SK-N-SH (cell line): ENCODE results near the gene PMPCB. TPM values are rescaled to one million over a fixed set of nuclear protein-coding genes. Genes with fewer than 3 reads are reported as not detected.

Source experiments
- CTCF ChIA-PET: fragments of 300-600, 350-600 bp; formaldehyde crosslinking; extraction: SDS; loops from one replicate; lab custom pipeline; 2021; lab: Yijun Ruan, JAX
- POLR2A ChIA-PET: fragments of 350-600 bp; sonication (Branson Sonifier 250); formaldehyde crosslinking; extraction: SDS; loops from one replicate; lab custom pipeline; 2020; ENCODE audit warnings: antibody characterized with exemption, inconsistent platforms; lab: Yijun Ruan, JAX
- DNase-seq: peaks from one replicate; pipeline ENCODE4 v3.0.0; 2012
- H2AFZ ChIP-seq: fragments of 200-600 bp; sonication (generic); 2 replicates; pipeline ENCODE4 v1.8.1; 2016; ENCODE audit warnings: antibody characterized with exemption, mild to moderate bottlenecking, low read depth
- H3F3A ChIP-seq: fragments of 200-600 bp; sonication (generic); replicated peaks from 2 replicates; pipeline ENCODE3; 2016; ENCODE audit warnings: antibody characterized with exemption, mild to moderate bottlenecking; ENCODE audit not compliant: insufficient read depth
- H3K27ac ChIP-seq, 2 experiments: fragments of 200-500 bp in 1 of 2; fragments of 200-600 bp in 1 of 2; sonication (Bioruptor generic) in 1 of 2; sonication (generic), shearing (Covaris generic) in 1 of 2; 2 replicates each; pipeline versions ENCODE4 v1.5.1 to v1.6.1; 2014 to 2016; ENCODE audit warnings: low read depth in 2 of 2, inconsistent platforms in 1 of 2, low read length in 1 of 2, mild to moderate bottlenecking in 1 of 2, mixed read lengths in 1 of 2
- H3K27me3 ChIP-seq: fragments of 200-600 bp; sonication (generic), shearing (Covaris generic); 2 replicates; pipeline ENCODE4 v1.6.1; 2016; ENCODE audit warnings: mixed run types; ENCODE audit not compliant: insufficient read depth
- H3K36me3 ChIP-seq, 2 experiments: fragments of 200-500 bp in 1 of 2; fragments of 200-600 bp in 1 of 2; sonication (Bioruptor generic) in 1 of 2; sonication (generic) in 1 of 2; replicated peaks in 1 of 2; 2 replicates each; pipeline versions ENCODE3 to v1.5.1; 2014 to 2016; ENCODE audit warnings: low read length in 1 of 2, mild to moderate bottlenecking in 1 of 2; ENCODE audit not compliant: insufficient read depth in 2 of 2, control insufficient read depth in 1 of 2
- H3K4me1 ChIP-seq, 2 experiments: fragments of 200-500 bp in 1 of 2; fragments of 200-600 bp in 1 of 2; sonication (Bioruptor generic) in 1 of 2; sonication (generic), shearing (Covaris generic) in 1 of 2; 2 replicates each; pipeline versions ENCODE4 v1.5.1 to v1.6.1; 2014 to 2016; ENCODE audit warnings: low read depth in 1 of 2, low read length in 1 of 2, mixed run types in 1 of 2; ENCODE audit not compliant: insufficient read depth in 2 of 2, control insufficient read depth in 1 of 2
- H3K4me2 ChIP-seq: fragments of 200-600 bp; sonication (generic), shearing (Covaris generic); 2 replicates; pipeline ENCODE4 v1.6.1; 2017; ENCODE audit warnings: mixed run types
- H3K4me3 ChIP-seq, 2 experiments: fragments of 200-500 bp in 1 of 2; fragments of 200-600 bp in 1 of 2; sonication (Bioruptor generic) in 1 of 2; sonication (generic), shearing (Covaris generic) in 1 of 2; 2 replicates each; pipeline versions ENCODE4 v1.5.1 to v1.8.1; 2014 to 2016; ENCODE audit warnings: low read depth in 2 of 2, inconsistent platforms in 1 of 2, low read length in 1 of 2, mild to moderate bottlenecking in 1 of 2, mixed read lengths in 1 of 2, moderate library complexity in 1 of 2
- H3K79me2 ChIP-seq: fragments of 200-600 bp; sonication (generic); 2 replicates; pipeline ENCODE4 v1.8.1; 2017; ENCODE audit warnings: mild to moderate bottlenecking; ENCODE audit not compliant: insufficient read depth
- H3K9ac ChIP-seq: fragments of 200-600 bp; sonication (generic); 2 replicates; pipeline ENCODE4 v1.6.1; 2017; ENCODE audit warnings: mixed run types
- H3K9me2 ChIP-seq: fragments of 200-600 bp; sonication (generic); 2 replicates; pipeline ENCODE4 v1.6.1; 2017; ENCODE audit warnings: mixed run types
- H3K9me3 ChIP-seq: fragments of 200-600 bp; sonication (generic); 2 replicates; pipeline ENCODE4 v1.6.1; 2017; ENCODE audit warnings: mixed run types, mild to moderate bottlenecking, moderate library complexity
- H4K20me1 ChIP-seq: fragments of 200-600 bp; sonication (generic); 2 replicates; pipeline ENCODE4 v1.6.1; 2017; ENCODE audit warnings: mild to moderate bottlenecking, mixed run types; ENCODE audit not compliant: insufficient read depth
- CTCF ChIP-seq: fragments of 200-600 bp; sonication (generic); IDR thresholded peaks from 2 replicates; pipeline ENCODE4 v1.6.1; 2017; ENCODE audit warnings: antibody characterized with exemption, mild to moderate bottlenecking, moderate library complexity
- EP300 ChIP-seq, 2 experiments: IDR thresholded peaks; 2 replicates each; pipeline versions ENCODE4 v1.4.0 to v1.6.1; 2012; ENCODE audit warnings: borderline replicate concordance in 1 of 2, low read depth in 1 of 2, low read length in 1 of 2
- MEF2A ChIP-seq: IDR thresholded peaks from 2 replicates; pipeline ENCODE4 v1.4.0; 2012; ENCODE audit warnings: low read depth, borderline replicate concordance
- PBX3 ChIP-seq: IDR thresholded peaks from 2 replicates; pipeline ENCODE4; 2012
- SMC3 ChIP-seq: IDR thresholded peaks from 2 replicates; pipeline ENCODE4 v1.6.1; 2012; ENCODE audit warnings: low read depth, low read length, improper control_type of control experiment
- TEAD4 ChIP-seq: IDR thresholded peaks from 2 replicates; pipeline ENCODE4 v1.4.0; 2012; ENCODE audit warnings: mild to moderate bottlenecking, borderline replicate concordance; ENCODE audit not compliant: insufficient read depth
- WGBS: methylation state at CpG from one replicate; pipeline ENCODE4 v1.1.6; 2017; ENCODE audit warnings: low lambda C conversion rate; 5-methylcytosine and 5-hydroxymethylcytosine counted together
- polyA plus RNA-seq, 3 experiments: library from polyadenylated mRNA; depleted of rRNA; stranded (reverse); fragments of >200 nt; gene quantifications; 2 replicates each; pipeline ENCODE4 v1.2.3, GENCODE V29; 2012
- small RNA-seq, 7 experiments: library from RNA; depleted of rRNA; stranded (forward); fragments of <200 nt; gene quantifications; one replicate each; pipeline ENCODE3, GENCODE V24; 2012
- TF ChIP-seq, protein P1 (sequence below): IDR thresholded peaks from 2 replicates; pipeline ENCODE4 v1.4.0; 2012; ENCODE audit warnings: low read depth
- TF ChIP-seq, protein P2 (sequence below): IDR thresholded peaks from 2 replicates; pipeline ENCODE4 v1.4.0; 2012; ENCODE audit warnings: low read depth, borderline replicate concordance

Gene PMPCB
- polyA plus RNA-seq, 1 of the 3 experiments (the other 2 are of a cell fraction) = 116 TPM

DNA sequence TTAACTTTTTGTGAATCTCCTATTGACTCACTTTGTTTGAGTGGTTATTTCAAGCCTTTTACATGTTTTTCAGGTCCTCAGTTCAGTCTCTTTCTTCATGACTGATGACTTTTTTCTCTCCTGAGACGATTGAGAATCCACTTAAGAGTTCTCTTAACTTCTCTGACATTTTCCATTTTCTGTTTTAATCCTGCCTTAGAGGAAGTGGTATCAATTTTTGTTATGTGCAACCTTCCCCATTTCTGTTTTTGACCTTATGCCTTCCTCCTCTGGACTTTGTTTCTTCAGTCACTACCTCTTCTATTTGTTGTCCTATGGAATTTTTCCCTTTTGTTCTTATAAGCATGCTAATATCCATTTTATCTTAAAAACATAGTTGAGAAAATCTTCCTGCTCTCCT, 52.6 kb downstream of the PMPCB start:
- peaks cover 3 to 19% of the 10 kb centered on the region in 2 experiments; a peak in 2 of 4 replicates for H3K4me1 ChIP-seq
- H3K9me2 ChIP-seq = no peaks in the 10 kb centered on the region
- TF ChIP-seq MEF2A (no peak), PBX3 (no peak), SMC3 (no peak), CTCF (no peak), TEAD4 (no peak), EP300 (IDR thresholded peaks at IDR 0.05; ENCODE audit: borderline replicate concordance in 1 of 2, low read depth in 1 of 2, low read length in 1 of 2) (no peak)
- TF ChIP-seq, protein P1, sequence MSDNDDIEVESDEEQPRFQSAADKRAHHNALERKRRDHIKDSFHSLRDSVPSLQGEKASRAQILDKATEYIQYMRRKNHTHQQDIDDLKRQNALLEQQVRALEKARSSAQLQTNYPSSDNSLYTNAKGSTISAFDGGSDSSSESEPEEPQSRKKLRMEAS = no peak
- TF ChIP-seq, protein P2, sequence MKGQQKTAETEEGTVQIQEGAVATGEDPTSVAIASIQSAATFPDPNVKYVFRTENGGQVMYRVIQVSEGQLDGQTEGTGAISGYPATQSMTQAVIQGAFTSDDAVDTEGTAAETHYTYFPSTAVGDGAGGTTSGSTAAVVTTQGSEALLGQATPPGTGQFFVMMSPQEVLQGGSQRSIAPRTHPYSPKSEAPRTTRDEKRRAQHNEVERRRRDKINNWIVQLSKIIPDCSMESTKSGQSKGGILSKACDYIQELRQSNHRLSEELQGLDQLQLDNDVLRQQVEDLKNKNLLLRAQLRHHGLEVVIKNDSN = no peak
- no peaks in the 10 kb centered on the region for H3K9me3 ChIP-seq
- no peak for DNase-seq
- peaks cover 84% of the 10 kb centered on the region for H3K79me2 ChIP-seq
- H3K9ac ChIP-seq = no peak overlapping the region
- peaks cover 25 to 31% of the 10 kb centered on the region in 2 experiments for H3K36me3 ChIP-seq
- ChIA-PET CTCF (interaction anchor here (4.4 kb wide), 1 partner anchor 10 kb away, joined by 17 read pairs; no protein-coding TSS in a partner anchor), POLR2A (no interaction called here)
- H3K27ac ChIP-seq = no peak overlapping the region
- H2AFZ ChIP-seq = no peak overlapping the region
- H3K4me2 ChIP-seq = peak overlapping the region; percentile 86
- H4K20me1 ChIP-seq = peaks cover 50% of the 10 kb centered on the region
- WGBS = 73% methylated on average over 1 of the region's 1 CpG
- H3K4me3 ChIP-seq = peak overlapping the region in 1 of 2 experiments; percentile 72; a peak in 2 of 4 replicates
- no peaks in the 10 kb centered on the region for H3K27me3 ChIP-seq
- H3F3A ChIP-seq = peaks cover 5% of the 10 kb centered on the region

Small RNA genes lying within 50 kb of the gene (small RNA-seq; reads per million reads assigned to genes)
- gene RPS29P16 = 0 to 0.06 (median 0) reads per million in 7 experiments

Other genes starting within 250 kb of the PMPCB start
- 1.1 and 2.0 TPM in 2 replicates for gene FBXL13, start 222.6 kb upstream of the PMPCB start, polyA plus RNA-seq (2012; rRNA removed)
- gene ARMC10, start 222.3 kb upstream of the PMPCB start, polyA plus RNA-seq (2012; rRNA removed) = 43.4 and 54.1 TPM in 2 replicates
- gene NAPEPLD, start 148.3 kb upstream of the PMPCB start, polyA plus RNA-seq (2012; rRNA removed) = 4.6 and 5.4 TPM in 2 replicates
- 18.9 and 21.5 TPM in 2 replicates for gene DNAJC2, start 47.3 kb downstream of the PMPCB start, polyA plus RNA-seq (2012; rRNA removed)
- gene PSMC2, start 50.2 kb downstream of the PMPCB start, polyA plus RNA-seq (2012; rRNA removed) = 231 and 283 TPM in 2 replicates
- not detected in 2 replicates for gene SLC26A5, start 148.8 kb downstream of the PMPCB start, polyA plus RNA-seq (2012; rRNA removed)